ENCODE results near the gene DTWD2. TPM values are rescaled to one million over a fixed set of nuclear protein-coding genes. Genes with fewer than 3 reads are reported as not detected.

DTWD2 gene
- total RNA-seq, 6 experiments from 2014 or later, result 4.9 to 7.3 (median 5.6) TPM

GRCh38 chr5:118802335-118802734, 186.0 kb downstream of the DTWD2 start:
- Mint-ChIP-seq H3K9me3 (no peaks in the 10 kb centered on the region; the same call in 1 of the 2 replicates), H3K27me3 (ENCODE audit: insufficient read depth) (peaks cover 2% of the 10 kb centered on the region; the same call in 1 of the 2 replicates), H3K4me1 (ENCODE audit: low read depth) (no peaks in the 10 kb centered on the region), H3K36me3 (ENCODE audit: low read depth) (no peaks in the 10 kb centered on the region), H3K4me3 (no peak overlapping the region), H3K27ac (no peak overlapping the region)
- DNase-seq, result no peak
- TF ChIP-seq, protein P1, sequence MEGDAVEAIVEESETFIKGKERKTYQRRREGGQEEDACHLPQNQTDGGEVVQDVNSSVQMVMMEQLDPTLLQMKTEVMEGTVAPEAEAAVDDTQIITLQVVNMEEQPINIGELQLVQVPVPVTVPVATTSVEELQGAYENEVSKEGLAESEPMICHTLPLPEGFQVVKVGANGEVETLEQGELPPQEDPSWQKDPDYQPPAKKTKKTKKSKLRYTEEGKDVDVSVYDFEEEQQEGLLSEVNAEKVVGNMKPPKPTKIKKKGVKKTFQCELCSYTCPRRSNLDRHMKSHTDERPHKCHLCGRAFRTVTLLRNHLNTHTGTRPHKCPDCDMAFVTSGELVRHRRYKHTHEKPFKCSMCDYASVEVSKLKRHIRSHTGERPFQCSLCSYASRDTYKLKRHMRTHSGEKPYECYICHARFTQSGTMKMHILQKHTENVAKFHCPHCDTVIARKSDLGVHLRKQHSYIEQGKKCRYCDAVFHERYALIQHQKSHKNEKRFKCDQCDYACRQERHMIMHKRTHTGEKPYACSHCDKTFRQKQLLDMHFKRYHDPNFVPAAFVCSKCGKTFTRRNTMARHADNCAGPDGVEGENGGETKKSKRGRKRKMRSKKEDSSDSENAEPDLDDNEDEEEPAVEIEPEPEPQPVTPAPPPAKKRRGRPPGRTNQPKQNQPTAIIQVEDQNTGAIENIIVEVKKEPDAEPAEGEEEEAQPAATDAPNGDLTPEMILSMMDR (IDR thresholded peaks at IDR 0.05), result no peak

DNA sequence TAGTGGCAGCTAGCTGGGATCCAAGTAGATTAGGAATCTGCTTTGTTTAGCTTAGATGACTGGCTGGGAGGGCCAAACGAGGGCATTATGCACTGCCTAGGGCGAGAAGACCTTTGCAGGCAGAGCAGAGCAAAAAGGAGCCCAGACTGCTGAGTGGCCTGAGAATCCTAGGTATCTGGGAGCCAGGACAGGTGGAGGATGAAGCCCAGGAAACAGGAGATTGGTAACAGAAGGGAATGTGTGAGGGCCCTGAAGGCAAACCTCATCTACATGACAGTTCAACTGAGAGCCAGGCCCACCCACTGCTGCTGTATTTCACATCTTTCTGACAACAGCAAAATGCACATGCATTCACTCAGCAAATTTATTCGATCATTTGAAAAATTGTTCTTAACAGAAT, 192.3 kb downstream of the DTWD2 start:
- Mint-ChIP-seq H3K4me1 (ENCODE audit: low read depth) (peaks cover 10% of the 10 kb centered on the region), H3K27ac (no peak overlapping the region), H3K4me3 (no peak overlapping the region), H3K36me3 (ENCODE audit: low read depth) (no peaks in the 10 kb centered on the region), H3K9me3 (no peaks in the 10 kb centered on the region), H3K27me3 (ENCODE audit: insufficient read depth) (no peaks in the 10 kb centered on the region; the same call in 1 of the 2 replicates)
- TF ChIP-seq, protein P1 (IDR thresholded peaks at IDR 0.05), result no peak
- no peak for DNase-seq

- no peak overlapping the region for H3K4me3 Mint-ChIP-seq
- TF ChIP-seq, protein P1 (IDR thresholded peaks at IDR 0.05), result no peak
- H3K9me3 Mint-ChIP-seq, result no peaks in the 10 kb centered on the region
- H3K27ac Mint-ChIP-seq, result no peak overlapping the region
- no peak for DNase-seq
- H3K4me1 Mint-ChIP-seq (ENCODE audit: low read depth), result peaks cover 13% of the 10 kb centered on the region
- no peaks in the 10 kb centered on the region for H3K27me3 Mint-ChIP-seq (ENCODE audit: insufficient read depth)
- no peaks in the 10 kb centered on the region for H3K36me3 Mint-ChIP-seq (ENCODE audit: low read depth)
Observed at GRCh38 chr5:118794281-118794680, 194.1 kb downstream of the DTWD2 start.

DNA sequence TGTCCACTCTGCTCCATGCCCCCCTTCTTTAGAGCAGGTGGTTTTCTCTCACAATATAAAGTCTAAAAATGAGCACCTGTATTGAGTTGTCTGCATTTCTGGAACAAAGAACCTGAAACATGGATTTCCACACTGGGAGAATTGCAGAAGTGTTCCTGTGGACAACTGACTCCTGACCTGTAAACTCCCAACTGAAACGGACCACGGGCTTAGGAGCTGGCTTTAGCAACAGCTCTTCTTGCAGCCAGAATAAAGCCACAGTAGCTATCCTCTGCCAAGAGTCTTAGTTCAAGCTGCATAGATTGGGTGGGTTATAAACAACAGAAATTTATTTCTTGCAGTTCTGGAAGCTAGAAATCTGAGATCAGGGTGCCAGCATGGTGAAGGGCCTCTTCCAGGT, 194.7 kb downstream of the DTWD2 start:
- Mint-ChIP-seq H3K27ac (no peak overlapping the region), H3K4me3 (no peak overlapping the region), H3K4me1 (ENCODE audit: low read depth) (peaks cover 16% of the 10 kb centered on the region), H3K27me3 (ENCODE audit: insufficient read depth) (no peaks in the 10 kb centered on the region), H3K36me3 (ENCODE audit: low read depth) (no peaks in the 10 kb centered on the region), H3K9me3 (no peaks in the 10 kb centered on the region)
- DNase-seq, result no peak
- TF ChIP-seq, protein P1 (IDR thresholded peaks at IDR 0.05), result no peak

DNA sequence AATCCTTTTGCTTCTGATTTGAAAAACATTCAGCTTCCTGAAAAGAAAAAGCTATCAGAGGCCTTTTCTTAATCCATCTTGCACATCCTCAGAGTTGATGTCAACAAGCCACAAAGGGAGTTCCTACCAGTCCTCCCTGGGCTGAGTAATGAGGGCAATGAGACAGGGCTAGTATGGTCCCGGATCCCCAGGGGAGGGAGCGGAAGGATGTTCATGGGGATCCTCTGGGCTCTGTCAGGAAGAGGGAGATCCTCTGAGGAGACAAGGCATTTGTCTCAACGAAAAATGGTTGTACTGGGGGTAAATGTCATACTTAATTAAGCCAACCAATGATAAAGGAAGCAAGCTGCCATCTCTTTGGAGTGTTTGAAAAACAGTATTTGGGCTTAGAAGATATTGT, 195.3 kb downstream of the DTWD2 start:
- Mint-ChIP-seq H3K27me3 (ENCODE audit: insufficient read depth) (no peaks in the 10 kb centered on the region), H3K9me3 (no peaks in the 10 kb centered on the region), H3K27ac (no peak overlapping the region), H3K36me3 (ENCODE audit: low read depth) (no peaks in the 10 kb centered on the region), H3K4me3 (no peak overlapping the region), H3K4me1 (ENCODE audit: low read depth) (peaks cover 16% of the 10 kb centered on the region)
- no peak for DNase-seq
- TF ChIP-seq, protein P1 (IDR thresholded peaks at IDR 0.05), result no peak
